Renal pelvis (tissue), 4 donors: ENCODE results near the gene PRR5L. TPM values are rescaled to one million over a fixed set of nuclear protein-coding genes. Genes with fewer than 3 reads are reported as not detected.

ENCODE experiments used
- DNase-seq: peaks from one replicate; pipeline ENCODE4 v3.0.0-alpha.2; 2013
- polyA plus RNA-seq, 3 donors: library from polyadenylated mRNA; unstranded; fragments of 120-200 nt; gene quantifications; one replicate each; pipeline ENCODE4 v1.2.1, GENCODE V29; 2013; ENCODE audit not compliant: insufficient read length in 3 of 3

The PRR5L gene
- polyA plus RNA-seq, 3 donors = 16.7 to 22.2 (median 20.2) TPM

- DNase-seq = no peak
These were observed 80.2 kb downstream of the PRR5L start for GRCh38 chr11:36376009-36376887.

DNA sequence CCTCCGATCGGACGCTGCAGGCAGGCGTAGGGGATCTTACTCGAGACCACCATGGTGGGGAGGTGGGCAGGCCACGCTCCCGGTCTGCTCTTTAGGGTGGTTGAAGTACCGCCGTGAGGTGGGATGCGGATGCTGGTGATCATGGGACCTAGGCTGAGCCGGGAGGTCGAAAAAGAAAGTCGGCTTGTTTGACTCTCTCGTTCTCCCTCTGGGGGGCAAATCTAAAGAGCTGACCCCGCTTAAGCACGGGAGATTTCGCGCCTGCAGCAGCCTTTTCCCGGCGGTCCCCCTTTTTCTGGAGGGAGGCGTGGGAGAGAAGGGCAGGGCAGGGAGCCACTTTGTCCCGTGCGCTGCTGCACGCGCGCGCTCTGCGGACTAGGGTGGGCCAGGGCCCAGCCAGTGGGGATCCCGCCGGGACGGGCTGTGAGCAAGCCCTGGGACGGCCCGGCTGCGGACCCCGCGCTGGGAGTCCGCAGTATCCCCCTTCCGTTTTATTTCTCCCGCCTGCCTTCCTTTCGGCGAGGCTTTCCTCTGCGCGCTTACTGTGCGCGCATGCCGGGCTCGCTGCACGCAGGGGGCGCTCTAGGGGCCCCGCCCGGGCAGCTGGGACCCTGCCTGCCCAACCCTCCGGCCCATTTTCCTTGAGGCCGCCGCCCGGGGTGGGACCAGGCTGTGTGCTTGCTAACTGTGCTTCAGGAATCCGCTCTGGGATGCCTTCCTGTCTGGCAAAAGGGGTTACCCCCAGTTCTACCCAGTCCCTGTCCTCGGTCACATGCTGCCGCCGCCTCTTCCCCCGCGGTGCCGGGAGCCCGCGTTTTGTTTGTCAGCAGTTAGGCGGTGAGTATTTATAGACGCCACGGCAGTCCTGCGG is 81.0 kb downstream of the PRR5L start:
- no peak for DNase-seq

- no peak for DNase-seq
These were observed 81.9 kb downstream of the PRR5L start for GRCh38 chr11:36377759-36378564.

DNA sequence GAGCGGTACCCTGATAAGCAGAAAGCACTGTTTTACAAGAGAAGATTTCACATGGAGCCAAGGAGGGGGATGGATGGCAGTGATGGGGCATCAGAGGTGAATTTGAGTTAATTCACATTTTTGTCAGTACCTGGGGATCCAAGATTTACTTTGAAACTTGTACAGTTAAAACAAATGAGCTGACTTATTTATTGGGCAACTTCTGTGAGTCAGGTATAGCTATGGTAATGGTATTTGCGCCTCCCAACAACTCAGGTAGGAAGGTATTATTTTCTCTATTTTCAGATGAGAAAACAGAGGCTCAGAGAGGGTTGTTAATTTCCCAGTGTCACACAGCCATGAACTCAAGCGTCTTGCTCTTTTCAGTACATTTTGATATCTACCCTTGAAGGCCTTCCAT is 83.6 kb downstream of the PRR5L start:
- no peak for DNase-seq

GRCh38 chr11:36380296-36381014 is 84.4 kb downstream of the PRR5L start:
- DNase-seq = no peak

DNA sequence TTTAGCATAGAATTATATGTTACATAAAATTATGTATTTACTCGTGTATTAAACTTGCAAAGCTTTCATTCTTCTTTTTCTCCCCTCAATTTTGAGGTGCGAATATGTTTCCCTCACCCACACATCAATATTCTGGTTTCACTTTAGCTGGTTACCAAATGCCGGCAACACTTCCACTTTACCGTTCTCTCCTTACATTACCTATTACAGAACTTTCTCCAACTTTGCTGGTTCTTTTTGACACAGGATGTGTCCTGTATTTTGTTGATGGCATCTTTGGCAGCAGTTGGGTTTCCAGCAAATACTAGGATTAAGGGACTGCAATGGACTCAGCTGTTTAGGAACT is 84.9 kb downstream of the PRR5L start:
- no peak for DNase-seq

- DNase-seq = no peak
These were observed 87.1 kb downstream of the PRR5L start for GRCh38 chr11:36383195-36383594.

DNA sequence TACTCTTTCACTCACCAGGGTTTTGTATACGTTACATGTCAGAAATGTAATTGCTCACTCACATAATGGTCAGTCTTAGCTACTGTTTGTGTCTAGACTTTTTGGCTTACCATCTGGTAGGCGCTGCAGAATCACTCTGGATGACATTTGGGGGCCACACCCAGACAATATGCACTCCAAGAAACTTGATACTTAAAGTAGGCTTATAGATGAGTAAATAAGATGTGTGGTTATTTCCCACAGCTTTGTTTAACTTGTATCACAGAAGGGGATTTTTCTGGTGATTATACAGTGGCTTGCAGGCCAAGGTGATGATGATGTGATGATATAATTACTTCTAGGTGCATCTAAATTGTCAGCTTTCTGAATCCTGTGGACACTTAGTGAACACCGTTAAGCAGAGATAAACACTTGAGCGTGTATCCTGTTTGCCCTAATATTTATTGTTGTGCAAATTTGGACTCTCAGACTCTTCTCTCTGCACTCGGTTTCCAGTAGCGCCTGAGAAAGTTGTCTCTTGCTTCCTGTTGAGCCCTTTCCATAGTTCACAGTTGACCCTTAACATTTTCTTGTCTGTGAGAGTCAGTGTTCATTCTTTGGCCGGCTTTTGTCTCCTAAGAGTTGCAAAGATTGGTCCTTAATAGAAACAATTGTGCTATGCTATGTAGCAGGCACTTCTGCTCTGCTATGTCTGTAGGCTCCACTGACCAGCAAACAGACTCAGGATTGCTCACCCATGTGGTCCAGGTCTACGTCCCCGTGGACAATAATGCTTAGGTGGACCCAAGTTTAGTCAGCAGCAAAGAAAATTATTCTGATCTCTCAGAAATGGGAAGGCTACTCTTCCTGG is 89.3 kb downstream of the PRR5L start:
- DNase-seq = no peak

- DNase-seq = no peak
These were observed 90.3 kb downstream of the PRR5L start for GRCh38 chr11:36386411-36386810.

GRCh38 chr11:36388071-36388470 is 92.0 kb downstream of the PRR5L start:
- no peak for DNase-seq

GRCh38 chr11:36388951-36389350 is 92.9 kb downstream of the PRR5L start:
- no peak for DNase-seq

DNA sequence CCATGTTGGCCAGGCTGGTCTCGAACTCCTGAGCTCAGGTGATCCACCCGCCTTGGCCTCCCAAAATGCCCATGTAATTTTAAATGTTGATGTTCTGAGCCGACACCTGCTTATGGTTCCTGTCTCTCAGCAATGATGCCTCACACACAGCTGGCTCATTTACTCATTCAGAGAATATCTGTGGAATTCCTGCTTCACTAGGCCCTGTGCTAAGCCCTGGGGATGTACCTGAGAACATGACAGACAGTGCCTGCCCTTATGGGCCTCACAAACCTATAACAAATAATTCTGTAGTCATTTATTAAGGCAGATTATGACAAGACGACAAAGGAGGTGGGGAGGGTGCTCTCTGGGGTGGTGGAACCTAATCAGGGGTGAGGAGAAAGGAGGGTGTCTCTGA is 93.7 kb downstream of the PRR5L start:
- DNase-seq = no peak

DNA sequence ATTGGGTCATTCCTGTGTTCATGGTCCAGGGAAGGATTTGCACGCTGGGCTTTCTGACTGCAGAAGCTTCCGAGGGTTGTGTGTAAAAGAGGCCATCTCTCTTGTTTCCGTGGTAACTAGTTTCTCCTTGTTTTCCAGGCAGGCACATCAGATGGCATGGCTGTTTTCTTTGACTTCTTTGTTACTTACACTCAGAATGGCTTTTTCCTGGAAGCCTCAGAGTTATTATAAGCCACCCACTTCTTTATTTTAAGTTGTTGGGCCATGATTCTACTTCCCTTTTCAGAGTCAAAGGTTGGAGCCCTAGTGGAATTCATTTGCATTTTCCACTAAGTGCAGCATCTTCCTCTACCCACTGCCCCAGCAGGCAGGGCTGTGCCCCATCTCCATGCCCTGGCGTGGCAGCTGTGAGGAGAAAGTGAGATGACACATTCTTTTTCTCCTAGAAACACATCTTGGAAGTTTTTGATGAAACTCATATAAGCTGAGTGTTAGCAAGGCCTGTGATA is 94.9 kb downstream of the PRR5L start:
- DNase-seq = no peak

- DNase-seq = no peak
These were observed 96.1 kb downstream of the PRR5L start for GRCh38 chr11:36392196-36392595.

GRCh38 chr11:36394056-36394455 is 98.0 kb downstream of the PRR5L start:
- DNase-seq = no peak

DNA sequence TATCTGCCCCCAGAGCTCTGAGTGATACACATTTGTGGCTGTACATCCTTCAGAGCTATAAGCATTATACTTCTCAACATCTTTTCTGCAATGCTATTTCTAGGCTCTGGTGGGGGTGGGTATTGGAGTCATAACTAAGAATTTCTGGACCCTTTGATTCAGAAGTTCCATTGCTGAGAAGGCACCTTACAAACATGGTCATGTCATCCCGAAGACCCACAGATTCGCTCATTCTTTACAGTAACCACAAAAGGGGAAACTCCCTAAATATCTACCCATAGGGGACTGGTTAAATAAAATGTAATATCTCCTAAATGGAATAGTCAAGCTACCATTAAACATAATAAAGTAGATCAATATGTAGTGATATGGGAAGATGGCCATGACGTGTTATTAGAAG is 98.8 kb downstream of the PRR5L start:
- DNase-seq = no peak

DNA sequence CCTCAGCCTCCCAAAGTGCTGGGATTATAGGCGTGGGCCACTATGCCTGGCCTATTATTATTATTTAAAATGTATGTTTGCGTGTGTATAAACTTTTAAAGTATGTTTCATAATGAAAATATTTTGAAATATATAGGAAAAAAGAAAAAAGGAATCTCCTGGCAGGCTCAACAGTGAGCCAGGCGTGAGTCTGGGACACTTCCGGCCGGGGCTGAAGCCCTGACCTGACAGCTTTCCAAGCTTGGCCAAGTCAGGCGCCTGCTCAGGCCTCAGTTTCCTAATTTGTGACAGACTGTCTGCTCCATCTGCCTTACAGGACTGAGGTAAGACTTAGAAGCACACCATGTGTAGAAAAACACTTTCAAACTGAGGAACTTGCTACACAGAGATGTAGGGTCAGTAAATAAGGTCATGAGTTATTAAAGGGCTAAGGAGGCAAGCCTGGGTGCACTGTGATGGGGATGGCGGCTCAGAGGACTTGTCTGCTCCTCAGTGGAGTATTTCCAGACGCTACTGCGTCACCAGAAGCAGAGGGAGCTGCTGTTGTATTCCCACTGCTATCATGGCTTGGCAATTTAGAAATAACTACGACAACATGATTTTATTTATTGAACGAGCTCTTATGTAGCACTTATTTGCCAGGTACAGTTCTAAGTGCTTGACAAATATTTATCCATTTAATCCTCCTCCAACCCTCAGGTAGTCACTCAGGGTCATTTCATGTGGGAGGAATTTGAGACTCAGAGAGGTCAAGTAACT is 100.1 kb downstream of the PRR5L start:
- DNase-seq = no peak

DNA sequence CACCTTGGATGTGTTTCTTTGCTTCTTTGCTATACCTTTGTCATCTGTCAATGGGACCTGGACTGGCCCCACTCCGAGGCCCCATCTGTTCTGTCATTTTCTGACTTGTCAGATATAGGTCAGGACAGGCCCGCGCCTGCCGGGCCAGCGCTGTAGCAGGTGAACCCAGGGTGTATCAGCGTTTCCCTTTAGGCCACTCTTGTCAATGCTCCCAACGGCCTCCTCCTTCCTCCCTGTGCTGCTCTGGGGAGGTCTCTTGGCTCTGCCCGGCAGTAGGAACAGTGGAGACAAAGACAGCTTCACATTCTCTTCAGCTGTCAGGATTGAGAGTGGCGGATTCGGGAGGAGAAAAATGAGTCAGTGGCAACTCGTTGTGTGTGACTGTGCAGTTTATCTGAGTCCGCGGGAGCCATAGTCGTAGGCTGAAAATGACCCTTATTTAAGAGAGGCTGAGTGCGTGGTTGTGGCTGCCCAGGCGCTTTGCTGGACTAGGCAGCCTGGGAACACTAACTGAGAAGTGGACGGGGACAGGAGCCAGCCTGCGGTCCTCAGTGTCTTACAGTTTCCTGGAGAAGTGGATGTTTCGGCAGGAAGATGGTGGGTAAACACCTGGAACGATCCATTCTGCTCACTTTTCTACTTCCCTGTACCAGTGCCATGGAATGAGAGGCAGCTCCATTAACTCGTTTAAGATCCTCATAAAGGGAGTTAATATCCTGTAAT is 102.3 kb downstream of the PRR5L start:
- DNase-seq = no peak

- no peak for DNase-seq
These were observed 103.1 kb downstream of the PRR5L start for GRCh38 chr11:36399236-36399635.
